HepG2 (cell line): Measurements from ENCODE around the gene CLMP. TPM values are rescaled to one million over a fixed set of nuclear protein-coding genes. Genes with fewer than 3 reads are reported as not detected.

Source experiments
- ATAC-seq: fragments of 200-7000 bp; cut with Tn5 transposase; 3 replicates; pipeline ENCODE4 v1.9.1; 2020; ENCODE audit warnings: mild to moderate bottlenecking, moderate library complexity
- BruUV-seq: library from RNA; stranded (reverse); fragments of 400-500 nt; replicated peaks from 2 replicates; lab custom pipeline; 2021; lab: Mats Ljungman, UMichigan
- CTCF ChIA-PET: fragments of 300-600 bp; formaldehyde crosslinking; extraction: SDS; loops from one replicate; lab custom pipeline; 2021; ENCODE audit warnings: low total read pairs, inconsistent platforms, low intra/inter-chr PET ratio; lab: Yijun Ruan, JAX
- POLR2A ChIA-PET: fragments of 350-600 bp; sonication (Branson Sonifier 250); formaldehyde crosslinking; loops from one replicate; lab custom pipeline; 2020; ENCODE audit warnings: antibody characterized with exemption, inconsistent platforms; lab: Yijun Ruan, JAX
- DNase-seq: peaks from one replicate; pipeline ENCODE4 v3.0.0-alpha.2; 2015; ENCODE audit warnings: low spot score
- FAIRE-seq: peaks from 3 replicates; lab custom pipeline; 2011; peaks lifted over from hg19 to GRCh38; lab: Jason Lieb, UNC
- H2AFZ ChIP-seq: one replicate; pipeline ENCODE4 v1.6.1; 2011; ENCODE audit warnings: low read length, inconsistent platforms
- H3K27ac ChIP-seq: fragments of 300-600 bp; 3 replicates; pipeline ENCODE4 v1.8.0; 2011; ENCODE audit warnings: mixed run types, mild to moderate bottlenecking, mixed read lengths, low read length, inconsistent platforms; ENCODE audit not compliant: insufficient read depth; ENCODE audit errors: extremely low read length
- H3K27me3 ChIP-seq, 2 experiments: fragments of 200-600 bp in 1 of 2; 2 replicates in 1 of 2; 3 replicates in 1 of 2; pipeline versions ENCODE4 v1.6.0 to v1.8.0; 2011; ENCODE audit warnings: low read length in 2 of 2, mild to moderate bottlenecking in 2 of 2, moderate library complexity in 2 of 2, inconsistent platforms in 1 of 2; ENCODE audit not compliant: insufficient read depth in 2 of 2, control insufficient read depth in 1 of 2
- H3K36me3 ChIP-seq, 2 experiments: fragments of 200-600 bp in 1 of 2; replicated peaks in 1 of 2; 2 replicates in 1 of 2; 3 replicates in 1 of 2; pipeline versions ENCODE4 v1.5.1 to v1.8.0; 2011; ENCODE audit warnings: low read length in 2 of 2, inconsistent platforms in 1 of 2; ENCODE audit not compliant: insufficient read depth in 2 of 2, control insufficient read depth in 1 of 2
- H3K4me1 ChIP-seq: 2 replicates; pipeline ENCODE4 v1.5.1; 2012; ENCODE audit warnings: low read length, inconsistent platforms; ENCODE audit not compliant: insufficient read depth
- H3K4me2 ChIP-seq: 2 replicates; pipeline ENCODE4 v1.6.0; 2011; ENCODE audit warnings: low read depth, low read length, inconsistent platforms
- H3K4me3 ChIP-seq, 3 experiments: fragments of 200-600 bp in 1 of 3; sonication (generic), shearing (Covaris generic) in 1 of 3; replicated peaks in 1 of 3; 2 replicates each; pipeline ENCODE4 v1.5.1; 2011 to 2016; ENCODE audit warnings: low read length in 3 of 3, inconsistent platforms in 2 of 3, low read depth in 2 of 3, mild to moderate bottlenecking in 2 of 3, control low read depth in 1 of 3, mixed read lengths in 1 of 3; ENCODE audit not compliant: insufficient read depth in 1 of 3
- H3K79me2 ChIP-seq: one replicate; pipeline ENCODE4 v1.6.1; 2011; ENCODE audit warnings: low read length, inconsistent platforms; ENCODE audit not compliant: insufficient read depth
- H3K9ac ChIP-seq: 2 replicates; pipeline ENCODE4 v1.6.0; 2011; ENCODE audit warnings: mild to moderate bottlenecking, low read depth, low read length, inconsistent platforms; ENCODE audit not compliant: insufficient read depth
- H3K9me3 ChIP-seq: 2 replicates; pipeline ENCODE4 v1.5.1; 2012; ENCODE audit warnings: mild to moderate bottlenecking, low read length
- H4K20me1 ChIP-seq: 2 replicates; pipeline ENCODE4 v1.6.0; 2011; ENCODE audit warnings: inconsistent platforms, mild to moderate bottlenecking, low read length, moderate library complexity; ENCODE audit not compliant: insufficient read depth
- BCL6 ChIP-seq: IDR thresholded peaks from 2 replicates; pipeline ENCODE4 v1.6.1; 2016; ENCODE audit warnings: missing genetic modification reagents, missing compliant biosample characterization
- MAFF ChIP-seq: IDR thresholded peaks from 2 replicates; pipeline ENCODE4 v1.6.1; 2011; ENCODE audit warnings: low read depth, low read length, improper control_type of control experiment
- NR2C2 ChIP-seq: sonication (generic); formaldehyde crosslinking; IDR thresholded peaks from 2 replicates; pipeline ENCODE4 v1.4.0; 2020; ENCODE audit warnings: missing genetic modification reagents, mild to moderate bottlenecking, moderate library complexity, borderline replicate concordance
- POGK ChIP-seq: sonication (generic); formaldehyde crosslinking; conservative IDR thresholded peaks from 2 replicates; pipeline ENCODE4 v1.8.0; 2022; ENCODE audit warnings: mild to moderate bottlenecking, moderate library complexity, missing genetic modification reagents
- PRPF4 ChIP-seq: fragments of 200-400 bp; formaldehyde crosslinking; IDR thresholded peaks from 2 replicates; pipeline ENCODE4 v1.6.1; 2016; ENCODE audit warnings: low read length, low read depth; ENCODE audit not compliant: poor library complexity, severe bottlenecking
- RAD51 ChIP-seq: fragments of 450-650 bp; IDR thresholded peaks from 2 replicates; pipeline ENCODE4 v1.6.1; 2016; ENCODE audit warnings: borderline replicate concordance
- REPIN1 ChIP-seq: sonication (generic); formaldehyde crosslinking; IDR thresholded peaks from 2 replicates; pipeline ENCODE4 v1.8.0; 2022; ENCODE audit warnings: missing genetic modification reagents, low read depth, mild to moderate bottlenecking, borderline replicate concordance
- SOX13 ChIP-seq, 3 experiments: fragments of 450-650 bp in 1 of 3; sonication (generic) in 1 of 3; formaldehyde crosslinking in 1 of 3; IDR thresholded peaks in 2 of 3; conservative IDR thresholded peaks in 1 of 3; 2 replicates each; pipeline versions ENCODE4 v1.5.0 to v1.6.1; 2016 to 2020; ENCODE audit warnings: antibody characterized with exemption in 1 of 3, mild to moderate bottlenecking in 1 of 3, missing compliant biosample characterization in 1 of 3, missing genetic modification reagents in 1 of 3, moderate library complexity in 1 of 3
- SRF ChIP-seq: IDR thresholded peaks from 2 replicates; pipeline ENCODE4 v1.6.1; 2011; ENCODE audit warnings: mild to moderate bottlenecking, low read depth, low read length, moderate library complexity
- TBL1XR1 ChIP-seq: fragments of 150-350 bp; IDR thresholded peaks from 2 replicates; pipeline ENCODE4 v1.6.1; 2014; ENCODE audit warnings: borderline replicate concordance, low read length; ENCODE audit not compliant: partially characterized antibody
- TGIF2 ChIP-seq: IDR thresholded peaks from 2 replicates; pipeline ENCODE4 v1.6.1; 2016; ENCODE audit warnings: control low read depth, missing compliant biosample characterization
- ZNF468 ChIP-seq: sonication (generic); formaldehyde crosslinking; IDR thresholded peaks from 2 replicates; pipeline ENCODE4 v1.8.0; 2022; ENCODE audit warnings: mild to moderate bottlenecking, moderate library complexity, missing genetic modification reagents
- ZNF614 ChIP-seq: IDR thresholded peaks from 2 replicates; pipeline ENCODE4 v1.6.1; 2018; ENCODE audit warnings: missing biosample characterization, missing genetic modification reagents, inconsistent platforms, borderline replicate concordance
- ZNF703 ChIP-seq: sonication (generic); formaldehyde crosslinking; IDR thresholded peaks from 2 replicates; pipeline ENCODE4 v1.5.1; 2020; ENCODE audit warnings: missing genetic modification reagents, mild to moderate bottlenecking, moderate library complexity, borderline replicate concordance
- ZNF761 ChIP-seq: sonication (generic); formaldehyde crosslinking; conservative IDR thresholded peaks from 2 replicates; pipeline ENCODE4 v1.4.0; 2020; ENCODE audit warnings: mild to moderate bottlenecking, missing genetic modification reagents
- ZNF772 ChIP-seq: sonication (generic); formaldehyde crosslinking; IDR thresholded peaks from 2 replicates; pipeline ENCODE4 v1.5.0; 2020; ENCODE audit warnings: mild to moderate bottlenecking, missing genetic modification reagents
- WGBS: methylation state at CpG from one replicate; pipeline ENCODE4 v1.1.6; 2017; ENCODE audit warnings: low lambda C conversion rate; 5-methylcytosine and 5-hydroxymethylcytosine counted together
- in situ Hi-C: cut with HindIII; loops from 2 replicates; pipeline ENCODE4 v1.10.0; 2017; ENCODE audit warnings: low pct_unique_long_range_greater_than_20kb; ENCODE audit not compliant: extremely low pct_ligation_motif_present
- intact Hi-C: fragments of 100-400 bp; cut with micrococcal nuclease; formaldehyde crosslinking; loops from one replicate; pipeline ENCODE4 v1.10.0; 2022; ENCODE audit not compliant: unreplicated experiment
- polyA plus RNA-seq, 8 experiments: library from polyadenylated mRNA; depleted of rRNA in 3 of 8; stranded (reverse) in 7 of 8; unstranded in 1 of 8; fragments of >200 nt; fragmentation: Illumina TruSeq in 4 of 8; extraction: Trizol in 4 of 8; gene quantifications; 2 replicates each; pipeline versions ENCODE4 v1.2.1 to v1.2.3, GENCODE V29; 2011 to 2016; ENCODE audit warnings: low read depth in 4 of 8, missing spikeins in 1 of 8, mixed read lengths in 1 of 8; ENCODE audit not compliant: insufficient read depth in 1 of 8
- total RNA-seq, 5 experiments: library from RNA; depleted of rRNA; stranded (reverse); fragments of >200 nt; fragmentation: Illumina TruSeq; extraction: Trizol; gene quantifications; 2 replicates each; pipeline ENCODE4 v1.2.3, GENCODE V29; 2016; ENCODE audit warnings: low read depth in 1 of 5
- TF ChIP-seq, protein P1 (sequence below): IDR thresholded peaks from 2 replicates; pipeline ENCODE4 v1.6.1; 2016; ENCODE audit warnings: mild to moderate bottlenecking, missing biosample characterization, missing genetic modification reagents
- TF ChIP-seq, protein P2 (sequence below): sonication (generic); formaldehyde crosslinking; IDR thresholded peaks from 2 replicates; pipeline ENCODE4 v1.5.0; 2020; ENCODE audit warnings: mild to moderate bottlenecking, missing genetic modification reagents, moderate library complexity

Gene CLMP
- total and polyA plus RNA-seq, 2 of the 13 experiments (the other 11 are each of a cell fraction or from before 2014, with no cell fraction given), result not detected

GRCh38 chr11:123212406-123212805, 17.4 kb upstream of the CLMP start:
- ChIA-PET CTCF (no interaction called here), POLR2A (no interaction called here)
- Histone ChIP-seq H3K4me1 (no peaks in the 10 kb centered on the region), H3K79me2 (no peaks in the 10 kb centered on the region), H3K4me3 (no peak overlapping the region), H3K36me3 (no peaks in the 10 kb centered on the region), H3K9ac (no peak overlapping the region), H3K9me3 (no peaks in the 10 kb centered on the region), H3K27ac (no peak overlapping the region), H3K27me3 (peaks cover 1 to 7% of the 10 kb centered on the region in 2 experiments; a peak in 3 of 5 replicates), H4K20me1 (no peaks in the 10 kb centered on the region), H2AFZ (no peak overlapping the region), H3K4me2 (no peak overlapping the region)
- in situ Hi-C loops (no loop called here), intact Hi-C loops (no loop called here)
- DNase-seq (no peak), FAIRE-seq (no peak), ATAC-seq (no peak)
- BruUV-seq, result no TSS peak
- TF ChIP-seq SRF (no peak), ZNF761 (CRISPR knock-in tag) (no peak), RAD51 (no peak), TBL1XR1 (no peak), PRPF4 (no peak), ZNF772 (CRISPR knock-in tag) (no peak), ZNF614 (CRISPR knock-in tag) (no peak), NR2C2 (no peak), MAFF (no peak), TGIF2 (no peak), SOX13 (IDR thresholded peaks at IDR 0.05) (no peak), SOX13 (CRISPR knock-in tag; conservative IDR thresholded peaks at IDR 0.05 in 1 of 2, IDR thresholded peaks at IDR 0.05 in 1 of 2) (no peak), REPIN1 (CRISPR knock-in tag) (no peak), BCL6 (CRISPR knock-in tag) (no peak), ZNF468 (CRISPR knock-in tag) (no peak), POGK (CRISPR knock-in tag) (no peak), ZNF703 (CRISPR knock-in tag) (no peak)
- TF ChIP-seq, protein P1, sequence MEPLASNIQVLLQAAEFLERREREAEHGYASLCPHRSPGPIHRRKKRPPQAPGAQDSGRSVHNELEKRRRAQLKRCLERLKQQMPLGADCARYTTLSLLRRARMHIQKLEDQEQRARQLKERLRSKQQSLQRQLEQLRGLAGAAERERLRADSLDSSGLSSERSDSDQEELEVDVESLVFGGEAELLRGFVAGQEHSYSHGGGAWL (CRISPR knock-in tag), result no peak
- TF ChIP-seq, protein P2, sequence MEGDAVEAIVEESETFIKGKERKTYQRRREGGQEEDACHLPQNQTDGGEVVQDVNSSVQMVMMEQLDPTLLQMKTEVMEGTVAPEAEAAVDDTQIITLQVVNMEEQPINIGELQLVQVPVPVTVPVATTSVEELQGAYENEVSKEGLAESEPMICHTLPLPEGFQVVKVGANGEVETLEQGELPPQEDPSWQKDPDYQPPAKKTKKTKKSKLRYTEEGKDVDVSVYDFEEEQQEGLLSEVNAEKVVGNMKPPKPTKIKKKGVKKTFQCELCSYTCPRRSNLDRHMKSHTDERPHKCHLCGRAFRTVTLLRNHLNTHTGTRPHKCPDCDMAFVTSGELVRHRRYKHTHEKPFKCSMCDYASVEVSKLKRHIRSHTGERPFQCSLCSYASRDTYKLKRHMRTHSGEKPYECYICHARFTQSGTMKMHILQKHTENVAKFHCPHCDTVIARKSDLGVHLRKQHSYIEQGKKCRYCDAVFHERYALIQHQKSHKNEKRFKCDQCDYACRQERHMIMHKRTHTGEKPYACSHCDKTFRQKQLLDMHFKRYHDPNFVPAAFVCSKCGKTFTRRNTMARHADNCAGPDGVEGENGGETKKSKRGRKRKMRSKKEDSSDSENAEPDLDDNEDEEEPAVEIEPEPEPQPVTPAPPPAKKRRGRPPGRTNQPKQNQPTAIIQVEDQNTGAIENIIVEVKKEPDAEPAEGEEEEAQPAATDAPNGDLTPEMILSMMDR (CRISPR knock-in tag), result no peak
- 32% methylated on average over 1 of the region's 1 CpG for WGBS
